Smooth muscle cell of the coronary artery (primary cell): ENCODE data around the gene OR2B2. TPM values are rescaled to one million over a fixed set of nuclear protein-coding genes. Genes with fewer than 3 reads are reported as not detected.

Experiments
- total RNA-seq: library from RNA; depleted of rRNA; stranded (reverse); fragments of >200 nt; gene quantifications from 2 replicates; pipeline ENCODE4 v1.2.3, GENCODE V29; 2014; ENCODE audit warnings: low replicate concordance

OR2B2 gene
- not detected in 2 replicates for total RNA-seq

DNA sequence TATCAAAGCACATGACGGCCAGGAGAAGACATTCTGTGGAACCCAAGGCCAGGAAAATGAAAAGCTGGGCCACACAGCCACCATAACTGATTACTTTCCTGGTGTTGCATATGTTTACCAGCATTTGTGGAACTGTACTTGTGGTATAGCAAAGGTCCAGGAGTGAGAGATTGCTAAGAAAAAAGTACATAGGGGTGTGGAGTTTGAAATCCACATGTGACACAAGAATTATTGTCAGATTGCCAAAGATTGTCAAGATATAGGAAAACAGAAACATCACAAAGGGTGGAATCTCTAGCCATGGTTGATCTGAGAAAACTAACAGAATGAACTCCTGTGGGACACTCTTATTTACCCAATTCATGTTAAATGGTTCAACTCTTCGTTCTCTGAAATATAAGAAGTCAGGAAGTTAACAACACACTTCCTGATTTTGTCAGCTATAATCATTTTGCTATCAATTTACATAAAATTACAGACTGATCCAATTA is at the start of gene OR2B2:
Gene OR2B2, minus strand, starts transcription at position 441 of the 491 bp plus-strand sequence. Its CDS starts 77 bp downstream, at position 364.

GRCh38 chr6:27956941-27957340 is 44.7 kb upstream of the OR2B2 start, which contains the start of gene OR2B6:
OR2B6 (plus strand) TSS chr6:27957241; CDS start chr6:27957241, 0 bp downstream.

Other genes with a start within 250 kb of the OR2B2 start
- gene OR2B6, start 44.8 kb upstream of the OR2B2 start, total RNA-seq: not detected in 2 replicates
- gene ZNF165, start 168.2 kb upstream of the OR2B2 start, total RNA-seq: 0.30 and 0.47 TPM in 2 replicates
- 0.82 and 2.7 TPM in 2 replicates for gene ZSCAN16, start 212.2 kb upstream of the OR2B2 start, total RNA-seq
- 10.5 and 11.2 TPM in 2 replicates for gene ZKSCAN8, start 229.5 kb upstream of the OR2B2 start, total RNA-seq